Mesenchymal stem cell (in vitro differentiated cells and primary cell): ENCODE measurements around the gene ITGA11.
A peak's percentile ranks its signal among the peaks of the same experiment; 100 is the strongest.

ENCODE experiments used
- DNase-seq: peaks from one replicate; pipeline ENCODE4 v3.0.0-alpha.2; 2013
- H2AFZ ChIP-seq: one replicate; pipeline ENCODE4 v1.6.1; 2013; ENCODE audit warnings: low read depth, mild to moderate bottlenecking, control low read depth, inconsistent platforms, low read length, moderate library complexity
- H2AK5ac ChIP-seq: 2 replicates; pipeline ENCODE4 v1.6.1; 2013; ENCODE audit warnings: low read length, moderate library complexity, mild to moderate bottlenecking, inconsistent platforms; ENCODE audit not compliant: severe bottlenecking
- H2BK120ac ChIP-seq: one replicate; pipeline ENCODE4 v1.6.1; 2013; ENCODE audit warnings: low read depth, mild to moderate bottlenecking, inconsistent platforms, low read length, moderate library complexity
- H2BK12ac ChIP-seq, 2 experiments: one replicate each; pipeline ENCODE4 v1.6.1; 2013; ENCODE audit warnings: inconsistent platforms in 2 of 2, low read length in 2 of 2, mild to moderate bottlenecking in 2 of 2, moderate library complexity in 2 of 2, control low read depth in 1 of 2
- H2BK15ac ChIP-seq: one replicate; pipeline ENCODE4 v1.6.1; 2013; ENCODE audit warnings: mild to moderate bottlenecking, low read depth, inconsistent platforms; ENCODE audit not compliant: poor library complexity, severe bottlenecking
- H2BK5ac ChIP-seq: 2 replicates; pipeline ENCODE4 v1.6.1; 2013; ENCODE audit warnings: low read depth, mild to moderate bottlenecking, low read length, control low read depth, inconsistent platforms; ENCODE audit not compliant: poor library complexity, severe bottlenecking
- H3K14ac ChIP-seq, 2 experiments: one replicate each; pipeline ENCODE4 v1.6.1; 2013; ENCODE audit warnings: inconsistent platforms in 2 of 2, low read length in 2 of 2, control low read depth in 1 of 2, mild to moderate bottlenecking in 1 of 2, moderate library complexity in 1 of 2
- H3K18ac ChIP-seq, 2 experiments: one replicate each; pipeline ENCODE4 v1.6.1; 2013; ENCODE audit warnings: inconsistent platforms in 2 of 2, low read length in 2 of 2, control low read depth in 1 of 2, low read depth in 1 of 2, mild to moderate bottlenecking in 1 of 2
- H3K23ac ChIP-seq, 2 experiments: one replicate each; pipeline ENCODE4 v1.6.1; 2013; ENCODE audit warnings: inconsistent platforms in 2 of 2, low read length in 2 of 2, mild to moderate bottlenecking in 2 of 2, moderate library complexity in 2 of 2, control low read depth in 1 of 2
- H3K27ac ChIP-seq: 2 replicates; pipeline ENCODE4 v1.5.1; 2013; ENCODE audit warnings: mild to moderate bottlenecking, moderate library complexity, low read length, control low read depth, inconsistent platforms; ENCODE audit not compliant: poor library complexity, severe bottlenecking
- H3K27me3 ChIP-seq, 2 experiments: 2 replicates each; pipeline versions ENCODE4 v1.6.1 to v1.7.0; 2013; ENCODE audit warnings: low read length in 2 of 2, mild to moderate bottlenecking in 2 of 2, moderate library complexity in 2 of 2, control low read depth in 1 of 2, inconsistent platforms in 1 of 2; ENCODE audit not compliant: control insufficient read depth in 1 of 2, insufficient read depth in 1 of 2
- H3K36me3 ChIP-seq, 2 experiments: 2 replicates each; pipeline versions ENCODE4 v1.6.1 to v1.7.0; 2013; ENCODE audit warnings: low read length in 2 of 2, control low read depth in 1 of 2, inconsistent platforms in 1 of 2, low read depth in 1 of 2, mild to moderate bottlenecking in 1 of 2; ENCODE audit not compliant: insufficient read depth in 2 of 2, control insufficient read depth in 1 of 2
- H3K4ac ChIP-seq, 2 experiments: one replicate each; pipeline ENCODE4 v1.6.1; 2013; ENCODE audit warnings: inconsistent platforms in 2 of 2, low read length in 2 of 2, mild to moderate bottlenecking in 2 of 2, moderate library complexity in 2 of 2, control low read depth in 1 of 2, low read depth in 1 of 2
- H3K4me1 ChIP-seq: 2 replicates; pipeline ENCODE4 v1.6.1; 2013; ENCODE audit warnings: low read depth, low read length, control low read depth; ENCODE audit not compliant: control insufficient read depth, insufficient read depth
- H3K4me2 ChIP-seq: 2 replicates; pipeline ENCODE4 v1.6.1; 2013; ENCODE audit warnings: low read length, mild to moderate bottlenecking, inconsistent platforms; ENCODE audit not compliant: poor library complexity, severe bottlenecking
- H3K4me3 ChIP-seq, 2 experiments: 2 replicates each; pipeline versions ENCODE4 v1.5.1 to v1.7.0; 2013; ENCODE audit warnings: low read length in 2 of 2, mild to moderate bottlenecking in 2 of 2, control low read depth in 1 of 2, low read depth in 1 of 2; ENCODE audit not compliant: insufficient read depth in 1 of 2
- H3K79me1 ChIP-seq: replicated peaks from 2 replicates; pipeline ENCODE4 v1.6.1; 2013; ENCODE audit warnings: mild to moderate bottlenecking, control low read depth, low read length, inconsistent platforms; ENCODE audit not compliant: poor library complexity, severe bottlenecking
- H3K9ac ChIP-seq: 2 replicates; pipeline ENCODE4 v1.7.0; 2013; ENCODE audit warnings: mild to moderate bottlenecking, low read length, moderate library complexity
- H3K9me3 ChIP-seq: 2 replicates; pipeline ENCODE4 v1.7.0; 2013; ENCODE audit warnings: mild to moderate bottlenecking, low read length; ENCODE audit not compliant: control insufficient read depth
- H4K8ac ChIP-seq: one replicate; pipeline ENCODE4 v1.6.1; 2013; ENCODE audit warnings: inconsistent platforms, mild to moderate bottlenecking, low read length, moderate library complexity
- H4K91ac ChIP-seq: one replicate; pipeline ENCODE4 v1.6.1; 2013; ENCODE audit warnings: mild to moderate bottlenecking, low read length, inconsistent platforms
- WGBS: methylation state at CpG from one replicate; pipeline ENCODE4 v1.1.7; 2013; ENCODE audit warnings: mixed read lengths; 5-methylcytosine and 5-hydroxymethylcytosine counted together

Gene ITGA11

GRCh38 chr15:68311464-68311835 is 120.5 kb downstream of the ITGA11 start:
- H3K27me3 ChIP-seq: peaks cover 0 to 3% of the 10 kb centered on the region in 2 experiments
- no peak overlapping the region for H3K4me2 ChIP-seq
- H2BK12ac ChIP-seq: no peak overlapping the region
- H3K14ac ChIP-seq: no peak overlapping the region
- peaks cover 38% of the 10 kb centered on the region for H3K4me1 ChIP-seq
- H2BK120ac ChIP-seq: no peak overlapping the region
- no peak overlapping the region for H3K9ac ChIP-seq
- WGBS: 94% methylated on average over 3 of the region's 3 CpGs
- H3K23ac ChIP-seq: no peak overlapping the region
- no peak overlapping the region for H3K18ac ChIP-seq
- H3K36me3 ChIP-seq: peaks cover 0 to 68% of the 10 kb centered on the region in 2 experiments
- no peak overlapping the region for H3K4ac ChIP-seq
- H4K91ac ChIP-seq: no peak overlapping the region
- H3K4me3 ChIP-seq: no peak overlapping the region
- H3K27ac ChIP-seq: no peak overlapping the region
- no peak overlapping the region for H2BK5ac ChIP-seq
- no peak for DNase-seq
- no peaks in the 10 kb centered on the region for H3K9me3 ChIP-seq
- peaks cover 7% of the 10 kb centered on the region for H3K79me1 ChIP-seq
- H2AFZ ChIP-seq: no peak overlapping the region
- H2AK5ac ChIP-seq: no peak overlapping the region
- H4K8ac ChIP-seq: no peak overlapping the region
- H2BK15ac ChIP-seq: no peak overlapping the region

DNA sequence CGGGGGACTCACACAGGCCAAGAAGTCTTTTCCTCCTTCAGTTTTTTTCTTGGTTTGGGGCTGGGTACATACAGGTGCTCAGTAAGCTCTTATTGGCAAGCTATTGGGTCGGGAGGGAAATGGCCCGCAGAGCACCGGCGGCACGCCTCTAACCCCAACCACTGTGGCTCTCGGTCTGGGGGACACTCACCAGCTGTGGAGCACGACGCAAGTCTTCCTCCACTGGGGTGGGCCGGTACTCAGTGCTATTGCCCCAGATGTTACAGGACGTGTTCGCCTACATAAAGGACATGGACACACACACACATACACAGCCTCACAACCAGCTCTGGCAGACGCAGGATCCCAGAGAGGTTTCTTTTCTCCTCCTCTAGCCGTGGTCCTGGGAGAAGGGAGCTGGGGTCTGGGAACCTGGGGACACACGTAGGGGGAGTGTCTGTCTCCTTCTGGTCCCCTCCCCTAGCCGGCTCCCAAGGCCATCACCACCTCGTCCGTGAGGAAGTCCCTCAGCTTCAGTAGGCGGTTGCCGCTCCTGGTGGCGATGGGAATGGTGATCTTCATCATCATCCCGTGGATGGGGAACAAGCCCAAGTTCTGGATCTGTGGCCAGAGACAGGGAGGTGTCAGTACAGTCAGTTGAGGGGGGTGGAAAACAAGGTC is 121.0 kb downstream of the ITGA11 start:
- Histone ChIP-seq H3K79me1 (peaks cover 10% of the 10 kb centered on the region), H2AFZ (no peak overlapping the region), H3K4ac (peak overlapping the region in 1 of 2 experiments; percentile 44), H3K9ac (no peak overlapping the region), H2AK5ac (no peak overlapping the region), H3K23ac (no peak overlapping the region), H3K4me3 (no peak overlapping the region), H4K91ac (no peak overlapping the region), H3K9me3 (no peaks in the 10 kb centered on the region), H3K14ac (peak overlapping the region in 1 of 2 experiments; percentile 31), H3K27ac (no peak overlapping the region), H3K18ac (no peak overlapping the region), H2BK5ac (no peak overlapping the region), H3K4me2 (no peak overlapping the region), H4K8ac (no peak overlapping the region), H3K4me1 (peaks cover 33% of the 10 kb centered on the region), H2BK12ac (peak overlapping the region in 1 of 2 experiments; percentile 51), H2BK120ac (no peak overlapping the region), H3K36me3 (peaks cover 0 to 67% of the 10 kb centered on the region in 2 experiments), H3K27me3 (peaks cover 0 to 3% of the 10 kb centered on the region in 2 experiments), H2BK15ac (no peak overlapping the region)
- no peak for DNase-seq
- WGBS: 89% methylated on average over 22 of the region's 22 CpGs

DNA sequence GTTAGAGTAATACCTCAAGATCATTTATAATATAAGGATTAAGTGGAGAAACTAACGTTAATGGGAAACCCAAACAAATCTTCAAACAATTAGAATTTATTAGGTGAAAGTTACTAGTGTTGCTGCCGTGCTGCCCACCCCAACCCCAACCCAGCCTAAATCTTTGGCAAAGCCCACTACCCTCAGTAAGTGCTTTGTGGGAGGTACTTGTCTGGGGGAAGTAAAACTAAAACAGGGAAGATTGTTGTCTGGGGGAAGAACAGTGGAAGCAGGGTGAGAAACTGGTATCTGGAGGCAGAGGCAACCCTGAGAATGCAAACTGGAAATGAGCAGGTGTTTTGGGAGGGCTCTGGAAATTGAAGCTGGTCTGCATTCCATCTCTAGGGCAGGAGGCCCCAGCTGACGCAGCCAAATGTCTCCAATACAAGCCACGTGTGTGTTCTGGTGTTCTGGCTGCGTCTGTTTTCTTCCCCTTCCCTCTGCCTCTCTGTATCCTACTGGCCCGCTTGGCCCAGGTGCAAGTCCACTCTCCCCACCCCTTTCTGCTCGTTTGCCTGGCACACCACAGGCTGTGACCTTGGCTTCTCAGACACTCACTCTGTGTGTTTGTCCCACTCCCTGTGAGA is 121.7 kb downstream of the ITGA11 start:
- Histone ChIP-seq H3K4me2 (no peak overlapping the region), H3K9me3 (no peaks in the 10 kb centered on the region), H4K8ac (no peak overlapping the region), H2AK5ac (no peak overlapping the region), H4K91ac (no peak overlapping the region), H2BK120ac (no peak overlapping the region), H3K14ac (peak overlapping the region in 1 of 2 experiments; percentile 71), H3K27me3 (peaks cover 0 to 3% of the 10 kb centered on the region in 2 experiments), H3K4me3 (no peak overlapping the region), H3K23ac (no peak overlapping the region), H3K27ac (no peak overlapping the region), H3K79me1 (peaks cover 11% of the 10 kb centered on the region), H2BK12ac (peak overlapping the region in 1 of 2 experiments; percentile 48), H2AFZ (no peak overlapping the region), H3K9ac (no peak overlapping the region), H3K4ac (peak overlapping the region in 1 of 2 experiments; percentile 44), H3K36me3 (peaks cover 0 to 66% of the 10 kb centered on the region in 2 experiments), H3K4me1 (peaks cover 26% of the 10 kb centered on the region), H2BK15ac (no peak overlapping the region), H3K18ac (peak overlapping the region in 1 of 2 experiments; percentile 83), H2BK5ac (no peak overlapping the region)
- WGBS: 52% methylated on average over 5 of the region's 7 CpGs
- DNase-seq: no peak

DNA sequence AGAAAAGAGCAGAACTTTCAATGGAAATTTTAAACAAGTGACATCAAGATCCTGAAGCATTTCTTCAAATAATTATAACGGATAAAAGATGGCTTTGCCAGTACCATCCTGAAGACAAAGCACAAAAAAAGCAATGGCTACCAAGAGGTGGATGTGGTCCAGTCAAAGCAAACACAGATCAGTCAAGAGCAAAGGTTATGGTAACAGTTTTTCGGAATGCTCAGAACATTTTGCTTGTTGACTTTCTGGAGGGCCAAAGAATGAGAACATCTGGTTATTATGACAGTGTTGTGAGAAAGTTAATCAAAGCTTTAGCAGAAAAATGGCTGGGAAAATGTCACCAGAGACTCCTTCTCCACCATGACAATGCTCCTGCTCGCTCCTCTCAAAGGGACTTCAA is 122.9 kb downstream of the ITGA11 start:
- Histone ChIP-seq H3K9me3 (no peaks in the 10 kb centered on the region), H2BK120ac (no peak overlapping the region), H4K91ac (no peak overlapping the region), H3K9ac (no peak overlapping the region), H3K36me3 (peaks cover 0 to 72% of the 10 kb centered on the region in 2 experiments), H3K4me3 (no peak overlapping the region), H3K27me3 (peaks cover 0 to under 1% of the 10 kb centered on the region in 2 experiments), H3K27ac (no peak overlapping the region), H4K8ac (no peak overlapping the region), H2AK5ac (no peak overlapping the region), H2BK5ac (no peak overlapping the region), H2BK12ac (no peak overlapping the region), H3K4ac (no peak overlapping the region), H3K18ac (no peak overlapping the region), H3K23ac (no peak overlapping the region), H3K14ac (no peak overlapping the region), H2BK15ac (no peak overlapping the region), H2AFZ (no peak overlapping the region), H3K79me1 (peaks cover 14% of the 10 kb centered on the region), H3K4me2 (no peak overlapping the region), H3K4me1 (peaks cover 24% of the 10 kb centered on the region)
- DNase-seq: peak; percentile 50
- 58% methylated on average over 2 of the region's 3 CpGs for WGBS
